ENCODE data around the gene C1QTNF7.

The C1QTNF7 gene

GRCh38 chr4:15414551-15415091 lies 13.2 kb upstream of the C1QTNF7 start:
- no peak for DNase-seq

DNA sequence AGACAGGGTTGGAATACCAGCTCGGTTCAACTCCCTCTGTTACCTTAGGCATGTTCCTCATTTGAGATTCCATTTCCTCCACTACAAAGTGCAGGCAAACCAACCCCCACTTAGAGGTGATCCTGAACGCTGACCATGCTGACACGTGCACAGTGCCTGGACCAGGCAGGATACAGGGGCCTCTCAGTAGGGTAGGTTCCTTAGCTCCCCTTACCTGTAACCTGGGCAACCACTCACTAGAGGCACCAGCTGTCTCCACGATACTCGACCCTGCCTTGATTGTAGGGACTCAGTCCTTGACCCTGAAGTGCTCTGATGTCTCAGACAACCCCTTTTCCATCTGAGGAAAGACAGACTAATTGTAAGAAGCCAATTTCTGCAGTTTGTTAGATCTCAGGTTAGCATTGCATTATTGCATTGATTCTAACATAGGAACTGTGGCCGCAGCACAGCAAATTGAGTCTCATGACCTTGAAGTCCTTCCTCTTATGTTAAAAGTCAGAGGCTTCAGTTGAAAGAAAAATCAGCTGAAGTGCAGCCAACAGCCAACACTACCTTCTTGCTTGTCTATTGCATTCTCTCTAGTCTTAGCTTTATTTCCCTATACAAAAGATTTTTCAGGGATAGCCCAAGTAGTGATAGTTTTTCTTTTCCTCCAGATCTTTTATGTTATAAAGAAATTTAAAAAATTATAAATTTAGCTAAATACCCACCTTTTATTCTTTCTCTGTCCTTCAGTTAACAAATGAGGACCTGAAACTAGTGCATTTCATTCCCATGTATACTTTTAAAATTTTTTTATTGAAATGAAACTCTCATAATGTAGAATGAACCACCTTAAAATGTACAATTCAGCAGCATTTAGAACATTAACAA lies 11.2 kb upstream of the C1QTNF7 start:
- no peak for DNase-seq

DNA sequence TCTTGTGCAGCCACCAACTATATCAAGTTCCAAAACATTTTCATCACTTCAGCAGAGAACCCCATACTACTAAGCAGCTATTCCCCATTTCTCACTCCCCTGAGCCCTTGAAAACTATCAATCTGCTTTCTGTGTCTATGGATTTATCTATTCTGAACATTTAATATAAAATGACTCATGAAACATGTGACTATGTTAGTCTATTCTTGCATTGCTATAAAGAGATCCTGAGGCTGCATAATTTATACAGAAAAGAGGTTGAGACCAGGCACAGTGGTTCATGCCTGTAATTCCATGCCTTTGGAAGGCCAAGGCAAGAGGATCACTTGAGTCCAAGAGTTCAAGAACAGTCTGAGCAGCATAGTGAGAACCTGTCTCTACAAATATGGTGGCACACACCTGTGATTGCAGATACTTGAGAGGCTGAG lies 10.6 kb upstream of the C1QTNF7 start:
- DNase-seq, result no peak

DNA sequence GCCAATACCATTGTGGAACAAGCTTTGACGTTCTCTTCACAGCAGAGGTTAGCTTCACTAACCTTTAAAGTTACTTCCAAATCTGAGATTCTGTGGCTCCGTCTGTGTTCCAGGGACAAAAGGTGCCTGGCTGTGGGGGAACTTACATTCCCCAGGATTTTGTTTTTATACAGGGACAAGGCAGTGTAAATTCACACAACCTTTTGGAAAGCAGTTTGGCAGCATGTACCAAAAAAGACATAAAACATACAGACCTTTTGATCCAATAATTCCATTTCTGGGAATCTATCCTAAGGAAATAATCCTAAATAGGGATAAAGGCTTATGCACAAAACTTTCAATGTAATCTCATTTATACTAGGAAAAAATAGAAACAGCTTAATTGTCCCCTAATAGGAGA lies 8.9 kb upstream of the C1QTNF7 start:
- no peak for DNase-seq

- DNase-seq, result no peak
These were observed 7.2 kb upstream of the C1QTNF7 start for GRCh38 chr4:15420642-15421041.

- no peak for DNase-seq
These were observed 4.5 kb upstream of the C1QTNF7 start for GRCh38 chr4:15423285-15423711.

- DNase-seq, result no peak
These were observed 2.3 kb upstream of the C1QTNF7 start for GRCh38 chr4:15425520-15425919.

DNA sequence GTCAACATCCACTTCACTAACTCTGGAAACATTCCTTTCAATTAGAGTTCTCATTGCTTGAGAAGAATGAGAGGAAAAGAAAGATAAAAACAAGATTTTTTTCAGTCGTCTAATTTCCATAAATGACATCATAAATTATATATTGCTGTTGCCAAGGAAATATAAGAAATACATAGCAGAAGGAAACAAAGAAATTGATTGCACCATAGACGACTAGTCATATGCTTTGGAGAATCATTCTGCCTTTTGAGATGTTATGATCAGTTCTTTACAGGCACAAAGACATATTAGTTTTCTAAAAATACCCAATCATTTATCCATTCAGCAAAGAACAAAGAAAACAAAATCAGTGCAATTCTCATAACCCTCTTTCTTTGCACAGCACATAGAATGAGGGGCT lies 672 bp upstream of the C1QTNF7 start:
- DNase-seq, result no peak

DNA sequence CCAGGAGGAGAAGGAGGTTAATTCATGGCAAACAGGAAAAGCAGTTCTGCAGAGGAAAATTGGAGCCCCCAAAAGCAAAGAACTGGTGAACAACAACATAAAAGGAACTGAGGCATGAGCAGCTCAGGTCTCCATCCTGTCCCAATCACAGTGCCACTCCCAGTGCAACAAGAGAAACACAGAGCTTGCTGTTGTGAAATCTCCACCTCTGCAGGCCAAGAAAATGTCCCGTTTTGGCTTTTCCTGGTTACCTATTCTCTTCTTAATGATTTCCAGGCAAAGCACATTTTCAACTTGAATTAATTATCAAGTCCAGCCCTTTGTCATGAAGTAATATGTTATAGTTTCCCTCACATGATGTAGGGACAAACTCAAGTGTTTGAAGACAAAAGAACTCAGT lies 778 bp downstream of the C1QTNF7 start:
- no peak for DNase-seq

- no peak for DNase-seq
These were observed 6.3 kb downstream of the C1QTNF7 start for GRCh38 chr4:15434091-15434490.

DNA sequence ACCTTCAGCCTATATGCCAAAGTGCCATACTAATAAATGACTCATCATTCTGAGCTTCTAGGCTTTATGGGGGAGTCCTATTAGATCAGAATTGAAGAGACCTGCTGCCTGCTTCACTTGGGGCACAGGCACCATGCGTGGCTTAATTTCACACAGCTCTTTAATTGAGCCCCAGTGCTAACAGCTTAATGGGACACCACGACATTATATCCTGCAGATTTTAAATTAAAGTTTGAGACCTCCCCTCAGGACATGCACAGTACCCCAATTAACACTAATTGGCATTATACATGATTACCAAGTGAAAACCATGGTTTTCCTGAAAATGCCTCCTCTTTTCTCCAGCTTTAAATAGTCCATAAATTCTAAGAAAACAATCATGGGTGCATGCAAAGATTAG lies 6.8 kb downstream of the C1QTNF7 start:
- no peak for DNase-seq

GRCh38 chr4:15436513-15436912 lies 8.7 kb downstream of the C1QTNF7 start:
- DNase-seq, result no peak

- DNase-seq, result no peak
These were observed 11.2 kb downstream of the C1QTNF7 start for GRCh38 chr4:15438939-15439524.

GRCh38 chr4:15443371-15444160 lies 15.7 kb downstream of the C1QTNF7 start:
- no peak for DNase-seq

DNA sequence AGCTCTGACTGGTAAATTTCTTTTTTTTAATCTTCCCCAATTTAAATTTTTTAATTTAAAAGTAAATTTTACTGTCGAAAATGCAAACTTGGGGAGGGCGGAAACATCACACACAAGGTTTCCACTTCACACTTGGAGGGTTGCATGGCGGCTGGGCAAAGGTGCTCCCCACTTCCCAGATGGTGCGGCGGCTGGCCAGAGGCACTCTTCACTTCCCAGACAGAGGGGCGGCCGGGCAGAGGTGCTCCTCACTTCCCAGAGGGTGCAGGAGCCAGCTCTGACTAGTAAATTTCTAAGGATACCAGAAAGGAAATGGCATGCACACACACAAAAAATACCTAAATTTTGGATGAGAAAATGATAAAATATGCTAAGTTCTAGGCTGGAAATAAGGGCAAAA lies 16.4 kb downstream of the C1QTNF7 start:
- no peak for DNase-seq

GRCh38 chr4:15444879-15445547 lies 17.2 kb downstream of the C1QTNF7 start:
- DNase-seq, result no peak

- DNase-seq, result no peak
These were observed 23.5 kb downstream of the C1QTNF7 start for GRCh38 chr4:15451181-15451865.

- DNase-seq, result no peak
These were observed 24.3 kb downstream of the C1QTNF7 start for GRCh38 chr4:15451866-15452765.

DNA sequence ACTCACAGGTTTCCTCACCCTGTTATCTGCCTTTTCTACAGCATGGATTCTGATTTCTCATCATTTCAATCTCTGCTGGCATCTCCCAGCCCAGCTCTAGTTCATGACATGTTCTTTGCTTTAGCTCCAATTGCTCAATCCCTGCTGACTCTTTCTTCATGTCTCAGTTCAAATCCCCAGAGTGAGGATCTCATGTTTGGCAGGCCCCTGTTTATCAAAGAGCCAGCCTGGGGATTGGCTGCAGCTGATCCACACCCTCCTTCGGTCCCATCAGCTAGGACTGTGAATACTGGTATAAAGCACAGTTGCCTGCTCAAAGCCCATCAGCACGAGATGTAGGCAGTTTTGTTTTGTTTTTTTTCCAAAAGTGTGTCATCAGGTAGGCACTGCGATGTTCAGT lies 27.5 kb downstream of the C1QTNF7 start:
- no peak for DNase-seq

GRCh38 chr4:15457406-15458201 lies 29.8 kb downstream of the C1QTNF7 start:
- DNase-seq, result no peak

All from activated CD4-positive, CD25-positive, alpha-beta regulatory T cell (primary cell).